Right lobe of liver (tissue), 6 donors: ENCODE results near the gene ENOX1. TPM values are rescaled to one million over a fixed set of nuclear protein-coding genes. Genes with fewer than 3 reads are reported as not detected.

ENCODE experiments used
- ATAC-seq, 4 donors: fragments of 200-7000 bp; cut with Tn5 transposase; one replicate each; pipeline ENCODE4 v1.9.1; 2020; ENCODE audit warnings: mild to moderate bottlenecking in 4 of 4, moderate library complexity in 4 of 4
- DNase-seq, 3 donors: peaks; one replicate each; pipeline ENCODE4 v3.0.0-alpha.2; 2020
- H3K27ac ChIP-seq, 3 donors: fragments of 200-600 bp; one replicate each; pipeline ENCODE4 v1.8.0; 2022
- H3K27me3 ChIP-seq, 2 donors: fragments of 200-600 bp; one replicate each; pipeline ENCODE4 v1.8.0; 2022
- H3K36me3 ChIP-seq, 4 donors: fragments of 200-600 bp; sonication (generic) in 1 of 4; one replicate each; pipeline versions ENCODE4 v1.5.1 to v1.8.0; 2017 to 2022; ENCODE audit warnings: control low read depth in 1 of 4
- H3K4me1 ChIP-seq, 4 donors: fragments of 200-600 bp; sonication (generic) in 1 of 4; one replicate each; pipeline versions ENCODE4 v1.5.1 to v1.8.0; 2017 to 2022; ENCODE audit warnings: control low read depth in 1 of 4
- H3K4me3 ChIP-seq, 3 donors: fragments of 200-600 bp; one replicate each; pipeline ENCODE4 v1.8.0; 2022
- H3K9me3 ChIP-seq, 4 donors: fragments of 200-600 bp; sonication (generic) in 1 of 4; one replicate each; pipeline versions ENCODE4 v1.5.1 to v1.8.0; 2017 to 2022; ENCODE audit warnings: control low read depth in 1 of 4
- POLR2A ChIP-seq: fragments of 450-650 bp; IDR thresholded peaks from one replicate; pipeline ENCODE4 v1.6.1; 2017; ENCODE audit warnings: antibody characterized with exemption, mild to moderate bottlenecking
- WGBS: methylation state at CpG from one replicate; pipeline ENCODE4 v1.1.6; 2018; ENCODE audit warnings: low coverage, low lambda C conversion rate; ENCODE audit not compliant: insufficient coverage; ENCODE audit errors: missing lambda C conversion rate; 5-methylcytosine and 5-hydroxymethylcytosine counted together
- intact Hi-C, 2 donors: fragments of 100-400 bp; cut with DNase I; formaldehyde crosslinking; loops; one replicate each; pipeline versions ENCODE4 v1.11.2 to v1.14.1; 2022
- total RNA-seq, 6 experiments: library from RNA; depleted of rRNA in 2 of 6; stranded (reverse); fragments of >200 nt in 2 of 6; fragmentation: NEBNext Ultra II Directional in 3 of 6; extraction: Animal tissue kit (Norgen Biotek cat#: 25700) in 3 of 6; gene quantifications; one replicate each; pipeline versions ENCODE4 v1.1.0 to v1.2.4, GENCODE V29; 2016 to 2023
- TF ChIP-seq, protein P1 (sequence below), 4 donors: fragments of 200-600 bp in 3 of 4; fragments of 450-650 bp in 1 of 4; IDR thresholded peaks; one replicate each; pipeline versions ENCODE4 v1.5.1 to v1.8.0; 2016 to 2022; ENCODE audit warnings: antibody characterized with exemption in 4 of 4, mild to moderate bottlenecking in 2 of 4
- donor health status: DM: no; HTN: yes; CAD: no.
- donor health status: DM: no; HTN: no; CAD: no.
- donor health status: DM: no; HTN: no; CAD: no.
- donor health status: DM: no; HTN: yes; CAD: no.
- donor health status: DM: no; HTN: yes; CAD: no.

The ENOX1 gene
- total RNA-seq, 6 experiments from 2014 or later, result 0.07 to 0.16 TPM; not detected in 4

DNA sequence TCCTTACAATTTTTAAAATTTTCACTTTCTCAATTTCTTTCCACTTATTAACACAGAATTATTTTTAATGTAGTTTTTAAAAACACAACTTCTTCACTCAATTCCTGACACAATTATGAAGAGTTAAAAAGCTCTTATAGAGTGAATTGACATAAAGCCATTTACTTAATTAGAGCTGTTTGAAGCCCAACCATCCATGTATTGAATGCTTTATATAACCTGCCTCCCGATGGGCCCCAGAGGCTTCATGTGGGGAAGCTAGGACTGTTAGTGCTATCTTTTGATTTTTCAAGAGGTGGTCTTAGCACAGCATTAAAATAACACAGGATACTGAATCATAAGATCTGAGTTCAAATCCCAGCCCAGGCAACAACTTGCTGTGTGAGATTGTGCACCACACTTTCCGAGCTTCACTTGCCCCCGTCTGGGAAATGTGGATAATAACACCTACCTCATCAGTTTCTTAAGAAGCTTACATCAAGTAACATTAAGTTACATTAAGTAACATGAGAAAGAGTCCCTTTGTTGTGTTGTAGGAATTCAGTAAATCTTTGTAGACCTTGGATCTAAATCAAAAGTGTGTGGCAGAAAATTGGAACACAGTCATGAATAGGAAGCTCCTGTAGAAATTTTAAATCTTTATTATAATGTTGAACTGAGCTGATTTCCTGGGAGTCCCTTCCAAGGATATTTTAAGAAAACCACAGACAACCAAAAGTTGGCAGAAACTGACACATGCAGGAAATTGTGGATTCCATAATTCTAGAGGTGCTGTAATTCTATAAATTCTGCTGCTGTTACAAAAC is 5.5 kb upstream of the ENOX1 start:
- no peak for TF ChIP-seq POLR2A
- TF ChIP-seq, protein P1, sequence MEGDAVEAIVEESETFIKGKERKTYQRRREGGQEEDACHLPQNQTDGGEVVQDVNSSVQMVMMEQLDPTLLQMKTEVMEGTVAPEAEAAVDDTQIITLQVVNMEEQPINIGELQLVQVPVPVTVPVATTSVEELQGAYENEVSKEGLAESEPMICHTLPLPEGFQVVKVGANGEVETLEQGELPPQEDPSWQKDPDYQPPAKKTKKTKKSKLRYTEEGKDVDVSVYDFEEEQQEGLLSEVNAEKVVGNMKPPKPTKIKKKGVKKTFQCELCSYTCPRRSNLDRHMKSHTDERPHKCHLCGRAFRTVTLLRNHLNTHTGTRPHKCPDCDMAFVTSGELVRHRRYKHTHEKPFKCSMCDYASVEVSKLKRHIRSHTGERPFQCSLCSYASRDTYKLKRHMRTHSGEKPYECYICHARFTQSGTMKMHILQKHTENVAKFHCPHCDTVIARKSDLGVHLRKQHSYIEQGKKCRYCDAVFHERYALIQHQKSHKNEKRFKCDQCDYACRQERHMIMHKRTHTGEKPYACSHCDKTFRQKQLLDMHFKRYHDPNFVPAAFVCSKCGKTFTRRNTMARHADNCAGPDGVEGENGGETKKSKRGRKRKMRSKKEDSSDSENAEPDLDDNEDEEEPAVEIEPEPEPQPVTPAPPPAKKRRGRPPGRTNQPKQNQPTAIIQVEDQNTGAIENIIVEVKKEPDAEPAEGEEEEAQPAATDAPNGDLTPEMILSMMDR (IDR thresholded peaks at IDR 0.05), result no peak
- 55% methylated on average over 3 of the region's 3 CpGs for WGBS
- intact Hi-C loops, result no loop called here
- peaks cover 0 to 9% of the 10 kb centered on the region in 2 donors for H3K27me3 ChIP-seq
- no peaks in the 10 kb centered on the region for H3K36me3 ChIP-seq
- no peaks in the 10 kb centered on the region for H3K9me3 ChIP-seq
- no peak overlapping the region for H3K4me3 ChIP-seq
- peaks cover 0 to 3% (median 0%) of the 10 kb centered on the region in 4 donors for H3K4me1 ChIP-seq
- no peak for DNase-seq
- H3K27ac ChIP-seq, result no peak overlapping the region
- no peak for ATAC-seq

DNA sequence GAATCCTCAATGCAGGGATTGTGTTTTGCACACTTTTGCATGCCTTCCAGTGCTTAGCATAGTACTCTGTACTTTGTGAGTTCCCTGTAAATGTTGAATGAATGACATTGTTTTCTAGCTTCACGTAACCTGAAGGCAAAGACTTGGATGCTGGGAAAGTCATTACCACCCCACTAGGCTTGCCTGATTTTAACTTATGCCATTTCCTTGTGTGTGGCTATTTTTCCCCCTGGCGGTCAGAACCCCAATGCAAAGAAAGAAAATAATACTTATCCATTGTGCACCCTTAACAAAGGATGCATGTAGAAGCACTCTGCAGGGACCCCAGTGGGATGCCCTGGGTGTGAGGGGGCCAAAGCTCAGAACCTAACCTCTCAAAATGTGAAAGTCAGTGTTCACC is 1.2 kb upstream of the ENOX1 start:
- 80% methylated on average over 1 of the region's 2 CpGs for WGBS
- ATAC-seq (no peak), DNase-seq (no peak)
- Histone ChIP-seq H3K27ac (no peak overlapping the region), H3K36me3 (no peaks in the 10 kb centered on the region), H3K4me1 (peaks cover 0 to 20% (median 0%) of the 10 kb centered on the region in 4 donors), H3K4me3 (no peak overlapping the region), H3K9me3 (no peaks in the 10 kb centered on the region), H3K27me3 (peaks cover 0 to 12% of the 10 kb centered on the region in 2 donors)
- TF ChIP-seq, protein P1 (IDR thresholded peaks at IDR 0.05), result peak in 1 of 4 donors; percentile 9
- no peak for TF ChIP-seq POLR2A
- intact Hi-C loops, result no loop called here

DNA sequence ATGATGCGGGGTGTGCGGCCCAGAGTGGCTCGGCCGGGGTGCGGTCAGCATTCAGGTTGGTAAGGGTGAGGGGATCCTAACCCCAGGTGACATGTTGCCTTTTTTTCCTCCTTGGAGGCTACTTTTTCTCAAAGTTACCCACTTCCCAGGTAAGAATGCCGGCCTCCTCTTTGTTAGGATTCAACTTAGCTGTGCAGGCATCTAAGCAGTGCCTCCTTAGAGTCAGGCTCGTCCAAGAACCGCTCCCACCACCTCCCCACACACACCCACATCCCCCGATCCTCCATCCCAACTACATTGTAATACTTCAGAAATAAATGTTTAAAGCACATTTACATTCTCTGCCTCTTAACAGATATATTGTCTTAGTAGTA is 733 bp upstream of the ENOX1 start:
- ATAC-seq, result no peak
- no peaks in the 10 kb centered on the region for H3K36me3 ChIP-seq
- H3K27me3 ChIP-seq, result peaks cover 0 to 12% of the 10 kb centered on the region in 2 donors
- TF ChIP-seq POLR2A, result no peak
- TF ChIP-seq, protein P1 (IDR thresholded peaks at IDR 0.05), result no peak
- WGBS, result 18% methylated on average over 2 of the region's 9 CpGs
- intact Hi-C loops, result no loop called here
- H3K27ac ChIP-seq, result no peak overlapping the region
- DNase-seq, result no peak
- peaks cover 0 to 20% (median 0%) of the 10 kb centered on the region in 4 donors for H3K4me1 ChIP-seq
- H3K9me3 ChIP-seq, result no peaks in the 10 kb centered on the region
- H3K4me3 ChIP-seq, result peak overlapping the region; percentile 41 to 54 (median 43)

GRCh38 chr13:43786472-43786765 is 353 bp downstream of the ENOX1 start:
- no peak overlapping the region for H3K27ac ChIP-seq
- ATAC-seq, result no peak
- H3K4me1 ChIP-seq, result peaks cover 0 to 20% (median 0%) of the 10 kb centered on the region in 4 donors
- intact Hi-C loops, result no loop called here
- no CpG with 5 or more reads among the region's 28 CpGs for WGBS
- no peak for DNase-seq
- no peaks in the 10 kb centered on the region for H3K36me3 ChIP-seq
- TF ChIP-seq POLR2A, result no peak
- TF ChIP-seq, protein P1 (IDR thresholded peaks at IDR 0.05), result no peak
- H3K27me3 ChIP-seq, result peaks cover 0 to 12% of the 10 kb centered on the region in 2 donors
- peak overlapping the region; percentile 41 to 54 (median 43) for H3K4me3 ChIP-seq
- no peaks in the 10 kb centered on the region for H3K9me3 ChIP-seq
